K562 (cell line): ENCODE data around the gene SIRPA.

Experiments
- EZH2 ChIP-seq: IDR thresholded peaks from 2 replicates; pipeline ENCODE4 v1.6.1; 2012; ENCODE audit warnings: low read depth, mild to moderate bottlenecking, inconsistent platforms, low read length, borderline replicate concordance
- MXI1 ChIP-seq: IDR thresholded peaks from 2 replicates; pipeline ENCODE4 v1.6.1; 2011; ENCODE audit warnings: low read depth, mild to moderate bottlenecking, improper control_type of control experiment, low read length
- POLR2A ChIP-seq: fragments of 450-650 bp; conservative IDR thresholded peaks from 2 replicates; pipeline ENCODE4 v1.6.1; 2016
- TARDBP ChIP-seq: fragments of 450-650 bp; IDR thresholded peaks from 2 replicates; pipeline ENCODE4 v1.6.1; 2016
- TCF7 ChIP-seq: sonication (generic); IDR thresholded peaks from 2 replicates; pipeline ENCODE4 v1.6.1; 2016; ENCODE audit warnings: antibody characterized with exemption, borderline replicate concordance
- TF ChIP-seq, protein P1 (sequence below): sonication (generic); formaldehyde crosslinking; IDR thresholded peaks from 2 replicates; pipeline ENCODE4 v1.8.0; 2023; ENCODE audit warnings: mild to moderate bottlenecking, missing genetic modification reagents

DNA sequence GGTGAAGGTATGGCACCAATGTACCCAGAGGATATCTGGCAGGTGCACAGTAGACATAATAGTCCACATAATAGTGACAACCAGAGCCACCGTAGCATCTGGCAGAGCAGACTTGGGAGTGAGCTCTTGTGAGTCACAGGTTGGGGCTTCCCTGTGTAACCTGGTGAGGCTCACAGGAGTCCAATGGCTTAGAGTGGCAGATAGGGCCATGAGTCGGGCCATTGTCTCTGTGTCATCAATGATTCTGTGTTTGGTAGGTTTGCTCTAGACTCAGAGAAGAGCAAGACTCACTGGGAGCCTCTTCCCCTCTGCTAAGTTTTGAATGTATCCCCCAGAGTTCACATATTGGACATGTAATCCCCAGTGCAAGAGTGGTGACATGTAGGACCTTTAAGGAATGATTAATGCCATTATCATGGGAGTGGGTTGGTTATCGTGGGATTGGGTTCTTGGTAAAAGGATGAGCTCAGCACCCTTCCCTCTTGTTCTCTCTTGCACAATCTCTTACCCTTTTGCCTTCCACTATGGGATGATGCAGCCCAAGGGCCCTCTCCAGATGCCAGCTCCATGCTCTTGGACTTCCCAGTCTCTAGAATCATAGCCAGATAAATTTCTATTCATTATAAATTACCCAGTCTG, 22.6 kb upstream of the SIRPA start:
- TF ChIP-seq MXI1 (no peak), TARDBP (no peak), POLR2A (no peak), EZH2 (no peak), TCF7 (no peak)
- TF ChIP-seq, protein P1, sequence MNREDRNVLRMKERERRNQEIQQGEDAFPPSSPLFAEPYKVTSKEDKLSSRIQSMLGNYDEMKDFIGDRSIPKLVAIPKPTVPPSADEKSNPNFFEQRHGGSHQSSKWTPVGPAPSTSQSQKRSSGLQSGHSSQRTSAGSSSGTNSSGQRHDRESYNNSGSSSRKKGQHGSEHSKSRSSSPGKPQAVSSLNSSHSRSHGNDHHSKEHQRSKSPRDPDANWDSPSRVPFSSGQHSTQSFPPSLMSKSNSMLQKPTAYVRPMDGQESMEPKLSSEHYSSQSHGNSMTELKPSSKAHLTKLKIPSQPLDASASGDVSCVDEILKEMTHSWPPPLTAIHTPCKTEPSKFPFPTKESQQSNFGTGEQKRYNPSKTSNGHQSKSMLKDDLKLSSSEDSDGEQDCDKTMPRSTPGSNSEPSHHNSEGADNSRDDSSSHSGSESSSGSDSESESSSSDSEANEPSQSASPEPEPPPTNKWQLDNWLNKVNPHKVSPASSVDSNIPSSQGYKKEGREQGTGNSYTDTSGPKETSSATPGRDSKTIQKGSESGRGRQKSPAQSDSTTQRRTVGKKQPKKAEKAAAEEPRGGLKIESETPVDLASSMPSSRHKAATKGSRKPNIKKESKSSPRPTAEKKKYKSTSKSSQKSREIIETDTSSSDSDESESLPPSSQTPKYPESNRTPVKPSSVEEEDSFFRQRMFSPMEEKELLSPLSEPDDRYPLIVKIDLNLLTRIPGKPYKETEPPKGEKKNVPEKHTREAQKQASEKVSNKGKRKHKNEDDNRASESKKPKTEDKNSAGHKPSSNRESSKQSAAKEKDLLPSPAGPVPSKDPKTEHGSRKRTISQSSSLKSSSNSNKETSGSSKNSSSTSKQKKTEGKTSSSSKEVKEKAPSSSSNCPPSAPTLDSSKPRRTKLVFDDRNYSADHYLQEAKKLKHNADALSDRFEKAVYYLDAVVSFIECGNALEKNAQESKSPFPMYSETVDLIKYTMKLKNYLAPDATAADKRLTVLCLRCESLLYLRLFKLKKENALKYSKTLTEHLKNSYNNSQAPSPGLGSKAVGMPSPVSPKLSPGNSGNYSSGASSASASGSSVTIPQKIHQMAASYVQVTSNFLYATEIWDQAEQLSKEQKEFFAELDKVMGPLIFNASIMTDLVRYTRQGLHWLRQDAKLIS = no peak
